ENCODE results near the gene PRLR.
"Not testable (repeated sequence)": the region's sequence is repeated elsewhere in the genome, so short reads cannot be mapped to it uniquely, and the experiment has no call there.

The PRLR gene

GRCh38 chr5:35127006-35127405 is 103.3 kb downstream of the PRLR start:
- DNase-seq (ENCODE audit: low read depth) = no peak

DNA sequence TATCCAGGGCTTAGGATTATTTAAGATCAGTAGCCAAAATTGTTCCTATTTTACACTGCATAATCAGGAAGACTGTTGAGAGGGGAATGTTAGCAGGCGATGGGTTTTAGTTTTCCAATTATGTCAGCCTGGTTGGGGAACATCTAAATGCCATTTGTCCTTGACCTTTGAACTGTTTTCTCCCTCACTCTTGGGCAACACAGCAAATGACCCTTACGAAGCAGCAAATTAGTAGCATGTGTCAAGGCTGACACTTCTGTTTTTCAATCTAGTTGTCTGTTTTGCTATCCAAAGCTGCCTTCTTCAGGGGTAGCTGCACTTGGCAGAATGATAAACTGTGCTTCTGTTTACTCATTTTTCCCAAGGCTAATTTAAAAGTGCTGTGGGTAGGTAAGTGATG is 104.5 kb downstream of the PRLR start:
- no peak for DNase-seq (ENCODE audit: low read depth)

- no peak for DNase-seq (ENCODE audit: low read depth)
Measured at GRCh38 chr5:35124932-35125331, 105.4 kb downstream of the PRLR start.

GRCh38 chr5:35122819-35123218 is 107.5 kb downstream of the PRLR start:
- no peak for DNase-seq (ENCODE audit: low read depth)

GRCh38 chr5:35120715-35121114 is 109.6 kb downstream of the PRLR start:
- no peak for DNase-seq (ENCODE audit: low read depth)

- DNase-seq (ENCODE audit: low read depth) = no peak
Measured at GRCh38 chr5:35117967-35118366, 112.3 kb downstream of the PRLR start.

DNA sequence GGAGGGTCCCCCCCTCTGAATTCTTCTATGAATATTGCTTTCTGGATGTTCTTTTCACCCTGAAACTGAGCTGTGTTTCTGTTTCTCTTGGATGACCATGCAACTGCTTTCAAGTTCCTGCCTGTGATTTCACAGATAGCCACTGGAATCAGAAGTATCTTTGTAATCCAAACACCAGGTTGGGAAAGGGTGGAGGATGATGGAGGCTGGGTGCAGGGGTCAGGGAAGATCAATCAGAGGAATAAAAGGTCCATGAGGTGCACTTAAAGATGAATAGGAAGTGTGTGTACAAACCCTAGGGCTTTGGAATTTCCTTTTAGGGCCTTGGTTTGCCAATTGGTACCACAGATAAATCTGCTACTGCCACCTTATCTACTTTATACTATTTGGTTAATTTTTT is 114.4 kb downstream of the PRLR start:
- no peak for DNase-seq (ENCODE audit: low read depth)

DNA sequence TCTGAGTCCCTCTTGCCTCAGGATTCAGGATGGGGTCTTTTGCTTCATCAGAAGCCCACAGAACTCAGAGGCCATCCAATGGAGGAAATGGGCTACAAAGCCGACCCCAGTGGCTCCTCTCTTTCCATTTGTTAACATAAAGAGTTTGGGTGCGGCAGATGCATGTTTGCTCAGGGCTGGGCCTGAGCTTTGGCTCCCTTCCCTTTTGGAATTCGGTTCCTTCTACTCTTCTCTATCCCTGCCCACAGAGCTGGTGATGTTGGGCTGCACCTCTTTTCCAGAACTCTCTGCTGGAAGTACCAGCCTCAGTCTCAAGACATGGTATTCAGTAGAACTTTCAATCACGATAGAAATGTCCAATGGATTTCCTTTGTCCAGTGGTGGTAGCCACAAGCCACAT is 115.6 kb downstream of the PRLR start:
- DNase-seq (ENCODE audit: low read depth) = no peak

GRCh38 chr5:35112300-35112699 is 118.0 kb downstream of the PRLR start:
- DNase-seq (ENCODE audit: low read depth) = no peak

DNA sequence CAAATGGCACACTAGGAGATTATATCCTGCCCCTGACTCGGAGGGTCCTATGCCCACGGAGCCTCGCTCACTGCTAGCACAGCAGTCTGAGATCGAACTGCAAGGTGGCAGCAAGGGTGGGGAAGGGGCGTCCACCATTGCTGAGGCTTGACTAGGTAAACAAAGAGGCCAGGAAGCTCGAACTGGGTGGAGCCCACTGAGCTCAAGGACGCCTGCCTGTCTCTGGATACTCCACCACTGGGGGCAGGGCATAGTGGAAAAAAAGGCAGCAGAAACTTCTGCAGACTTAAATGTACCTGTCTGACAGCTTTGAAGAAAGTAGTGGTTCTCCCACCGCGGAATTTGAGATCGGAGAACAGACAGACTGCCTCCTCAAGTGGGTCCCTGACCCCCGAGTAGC is 125.7 kb downstream of the PRLR start:
- DNase-seq (ENCODE audit: low read depth) = not testable (repeated sequence)

- no peak for DNase-seq (ENCODE audit: low read depth)
Measured at GRCh38 chr5:35103637-35104299, 126.5 kb downstream of the PRLR start.

- not testable (repeated sequence) for DNase-seq (ENCODE audit: low read depth)
Measured at GRCh38 chr5:35101720-35102119, 128.6 kb downstream of the PRLR start.

DNA sequence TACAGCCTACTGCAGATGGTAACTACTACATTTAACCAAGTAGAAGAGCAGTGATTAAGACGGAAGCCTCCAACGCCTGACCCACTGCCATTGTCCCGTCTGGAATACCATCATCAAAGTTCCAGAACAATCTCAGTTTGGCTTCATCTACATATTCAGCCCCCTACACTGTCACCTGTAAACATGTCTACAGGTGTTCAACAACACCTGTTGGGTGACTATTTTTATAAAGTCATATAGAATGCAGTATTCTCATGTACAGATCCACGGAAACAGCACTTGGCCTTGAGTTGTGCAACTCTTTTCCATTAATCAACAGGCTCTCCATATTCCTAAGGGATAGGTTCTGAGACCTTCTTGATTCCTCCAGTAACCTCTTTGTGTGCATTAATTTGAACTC is 129.3 kb downstream of the PRLR start:
- no peak for DNase-seq (ENCODE audit: low read depth)

DNA sequence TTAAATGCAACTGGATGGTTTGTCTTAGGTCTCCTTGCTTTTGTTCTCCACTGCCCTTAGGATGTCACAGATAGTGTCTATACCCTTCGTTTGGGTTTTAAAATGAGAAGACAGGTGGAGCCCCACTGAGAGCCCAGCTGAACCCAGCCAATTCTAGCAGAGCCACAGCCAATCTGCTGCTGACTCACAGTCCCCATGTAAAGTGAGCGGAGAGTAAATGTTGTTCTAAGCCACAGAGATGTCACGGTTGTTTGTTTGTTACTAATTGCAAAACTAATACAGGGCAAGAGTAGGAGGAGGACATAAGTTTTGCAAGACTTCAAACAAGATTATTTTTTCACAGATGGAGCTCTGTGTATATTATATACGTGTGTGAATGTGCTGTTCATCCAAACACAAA is 132.1 kb downstream of the PRLR start:
- no peak for DNase-seq (ENCODE audit: low read depth)

DNA sequence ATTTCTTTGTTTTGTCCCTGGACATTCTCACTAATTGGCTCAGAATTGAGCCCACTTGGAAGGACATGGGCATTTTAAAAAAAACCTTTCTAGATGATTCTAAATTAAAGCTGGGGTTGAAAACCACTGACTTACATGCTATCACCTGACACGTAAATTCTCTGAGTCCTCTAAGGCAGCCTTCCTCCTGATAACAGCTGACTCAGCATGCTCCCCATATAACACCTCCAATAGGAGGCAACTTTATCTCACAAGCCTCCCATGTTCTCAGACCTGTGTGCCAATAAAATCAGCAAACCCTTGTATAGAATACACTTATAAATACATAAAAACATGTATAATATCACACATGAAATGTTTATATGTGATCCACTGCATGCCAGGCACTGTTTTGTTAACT is 133.4 kb downstream of the PRLR start:
- DNase-seq (ENCODE audit: low read depth) = no peak

DNA sequence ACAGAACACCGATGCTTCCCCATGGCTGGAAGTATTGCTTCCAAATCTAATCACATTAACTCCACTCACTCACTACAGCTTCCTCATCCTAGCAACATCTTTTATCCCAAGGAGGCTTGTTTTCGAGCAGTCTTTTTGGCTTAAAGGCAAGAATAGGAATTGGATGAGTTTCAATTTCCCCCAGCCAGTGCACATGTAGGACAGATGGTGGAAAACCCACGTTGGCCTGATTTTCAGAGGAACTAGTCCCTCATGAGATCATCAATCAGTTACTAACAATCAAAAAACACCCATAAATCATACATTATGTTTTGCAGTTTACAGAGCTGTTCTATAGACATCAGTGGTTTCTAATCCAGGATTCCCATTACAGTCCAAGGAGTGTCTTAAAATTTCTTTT is 134.1 kb downstream of the PRLR start:
- DNase-seq (ENCODE audit: low read depth) = no peak

GRCh38 chr5:35095366-35095765 is 134.9 kb downstream of the PRLR start:
- DNase-seq (ENCODE audit: low read depth) = no peak

GRCh38 chr5:35094948-35095347 is 135.3 kb downstream of the PRLR start:
- no peak for DNase-seq (ENCODE audit: low read depth)

GRCh38 chr5:35092703-35093102 is 137.6 kb downstream of the PRLR start:
- DNase-seq (ENCODE audit: low read depth) = no peak

- DNase-seq (ENCODE audit: low read depth) = no peak
Measured at GRCh38 chr5:35091704-35092103, 138.6 kb downstream of the PRLR start.

GRCh38 chr5:35089334-35090314 is 140.7 kb downstream of the PRLR start:
- peak; percentile 17 for DNase-seq (ENCODE audit: low read depth)

DNA sequence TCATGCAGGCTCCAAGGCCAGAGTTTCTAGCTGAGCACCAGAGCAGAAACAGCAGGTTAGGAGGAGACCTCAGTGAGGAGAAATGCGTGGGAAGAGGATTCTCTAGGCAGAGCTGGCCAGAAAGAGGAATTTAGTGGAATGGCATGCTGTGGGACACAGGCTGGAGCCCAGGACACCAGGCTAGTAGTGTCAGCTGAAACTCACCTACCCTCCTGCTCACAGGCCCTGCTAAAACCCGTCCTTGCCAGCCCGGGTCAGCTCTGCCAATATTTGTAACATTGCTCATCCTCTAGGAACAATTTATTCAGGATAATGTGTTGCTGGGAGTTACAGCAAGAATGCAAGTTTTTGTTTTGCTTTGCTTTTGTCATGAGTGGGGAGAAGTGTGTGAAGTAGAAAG is 142.3 kb downstream of the PRLR start:
- no peak for DNase-seq (ENCODE audit: low read depth)

- no peak for DNase-seq (ENCODE audit: low read depth)
Measured at GRCh38 chr5:35083150-35083549, 147.1 kb downstream of the PRLR start.

Data from stimulated activated CD8-positive, alpha-beta memory T cell treated with anti-CD3 and anti-CD28 coated beads, Interleukin-7, amount 100 ng/mL, for 24 hours (primary cell).